ENCODE data around the gene ZNF385A.

DNA sequence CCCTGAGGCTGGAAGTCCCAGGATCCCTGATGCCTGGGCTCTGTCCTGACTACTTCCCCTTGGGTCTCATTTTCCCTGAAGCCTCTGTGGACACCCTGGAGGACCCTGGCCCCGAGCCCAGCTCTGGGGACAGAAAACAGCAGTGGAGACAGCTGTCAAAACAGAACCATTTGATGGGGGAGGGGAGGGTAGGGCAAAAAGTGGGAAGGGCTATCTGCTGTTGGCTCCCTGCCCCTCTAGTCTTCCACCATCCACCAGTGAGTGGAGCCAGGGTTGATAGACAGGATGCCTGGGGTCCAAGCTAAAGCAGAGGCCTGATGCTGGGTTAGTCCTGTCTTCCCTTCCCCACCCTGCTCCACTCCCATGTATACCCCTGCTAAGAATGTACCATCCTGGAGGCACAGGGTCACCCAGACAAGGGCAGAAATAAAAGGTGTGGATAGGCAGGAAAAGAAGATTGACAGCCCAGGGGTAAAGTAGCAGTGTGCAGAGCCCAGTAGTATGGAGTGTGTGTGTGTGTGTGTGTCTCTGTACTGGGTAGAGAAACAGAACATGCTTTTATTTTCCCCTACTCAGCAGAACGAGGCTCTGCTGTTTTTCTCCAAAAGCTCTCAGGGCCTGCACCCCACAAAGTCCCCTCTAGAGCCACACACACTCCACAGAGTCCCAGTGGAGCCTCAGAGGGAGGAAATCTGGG is 9.8 kb downstream of the ZNF385A start:
- TF ChIP-seq YY1 (IDR thresholded peaks at IDR 0.05; ENCODE audit: insufficient read depth, insufficient read length) (no peak), SUZ12 (IDR thresholded peaks at IDR 0.05; ENCODE audit: extremely low read depth, insufficient read depth, insufficient read length) (no peak), ZNF274 (IDR thresholded peaks at IDR 0.05; ENCODE audit: low read depth, low read length) (no peak)

Measured in NT2/D1 (cell line).